Cardiac muscle cell (in vitro differentiated cells and primary cell): ENCODE measurements around the gene GABRR2. TPM values are rescaled to one million over a fixed set of nuclear protein-coding genes. Genes with fewer than 3 reads are reported as not detected.

Experiments used
- DNase-seq, 2 donors: peaks; one replicate each; pipeline versions ENCODE4 v3.0.0 to v3.0.0-alpha.2; 2010 to 2017; ENCODE audit warnings: low read depth in 1 of 2, low spot score in 1 of 2
- H3K27ac ChIP-seq: fragments of 200-600 bp; sonication (generic); 2 replicates; pipeline ENCODE4 v1.5.1; 2016
- H3K27me3 ChIP-seq: fragments of 200-600 bp; sonication (generic); 2 replicates; pipeline ENCODE4 v1.6.0; 2016; ENCODE audit warnings: control low read depth
- H3K36me3 ChIP-seq: fragments of 200-600 bp; sonication (generic); 2 replicates; pipeline ENCODE4 v1.5.1; 2016; ENCODE audit warnings: control low read depth
- H3K4me1 ChIP-seq: fragments of 200-600 bp; sonication (generic); 2 replicates; pipeline ENCODE4 v1.8.1; 2017; ENCODE audit warnings: low read depth, mild to moderate bottlenecking, mixed run types
- H3K4me3 ChIP-seq: fragments of 200-600 bp; sonication (generic); 2 replicates; pipeline ENCODE4 v1.5.1; 2016; ENCODE audit warnings: mild to moderate bottlenecking
- H3K9me3 ChIP-seq: fragments of 200-600 bp; sonication (generic); 2 replicates; pipeline ENCODE4 v1.5.1; 2017; ENCODE audit warnings: low read depth, mild to moderate bottlenecking, control low read depth
- CTCF ChIP-seq: IDR thresholded peaks from 2 replicates; pipeline ENCODE4 v1.5.1; 2012; ENCODE audit warnings: low read depth, mild to moderate bottlenecking, low read length
- polyA plus RNA-seq: library from polyadenylated mRNA; unstranded; fragments of >200 nt; fragmentation: Nextera tagmentation; extraction: Ambion mirVana; gene quantifications from 2 replicates; pipeline ENCODE4 v1.2.1, GENCODE V29; 2016
- total RNA-seq: library from RNA; depleted of rRNA; stranded (reverse); fragments of >200 nt; gene quantifications from 2 replicates; pipeline ENCODE4 v1.2.3, GENCODE V29; 2016

GABRR2 gene
- total and polyA plus RNA-seq, 2 experiments from 2014 or later: 0.50 to 0.83 TPM

- H3K27ac ChIP-seq: no peak overlapping the region
- H3K27me3 ChIP-seq: no peaks in the 10 kb centered on the region
Observed at GRCh38 chr6:89222712-89223039, 92.4 kb downstream of the GABRR2 start.

GRCh38 chr6:89221971-89222711, 93.0 kb downstream of the GABRR2 start:
- no peaks in the 10 kb centered on the region for H3K9me3 ChIP-seq
- no peak for TF ChIP-seq CTCF
- H3K36me3 ChIP-seq: no peaks in the 10 kb centered on the region
- H3K27me3 ChIP-seq: no peaks in the 10 kb centered on the region
- no peak overlapping the region for H3K27ac ChIP-seq
- peak in 1 of 2 donors; percentile 10 for DNase-seq
- no peaks in the 10 kb centered on the region for H3K4me1 ChIP-seq
- no peak overlapping the region for H3K4me3 ChIP-seq

More at GRCh38 chr6:89222712-89223039, 92.4 kb downstream of the GABRR2 start:
- DNase-seq: no peak
- Histone ChIP-seq H3K9me3 (no peaks in the 10 kb centered on the region), H3K4me1 (no peaks in the 10 kb centered on the region), H3K36me3 (no peaks in the 10 kb centered on the region), H3K4me3 (no peak overlapping the region)
- TF ChIP-seq CTCF: no peak

GRCh38 chr6:89221129-89221528, 94.0 kb downstream of the GABRR2 start:
- Histone ChIP-seq H3K36me3 (no peaks in the 10 kb centered on the region), H3K4me1 (no peaks in the 10 kb centered on the region), H3K27me3 (no peaks in the 10 kb centered on the region), H3K4me3 (no peak overlapping the region), H3K27ac (no peak overlapping the region), H3K9me3 (no peaks in the 10 kb centered on the region)
- DNase-seq: no peak
- no peak for TF ChIP-seq CTCF

- Histone ChIP-seq H3K36me3 (no peaks in the 10 kb centered on the region), H3K9me3 (no peaks in the 10 kb centered on the region), H3K27me3 (no peaks in the 10 kb centered on the region), H3K4me1 (no peaks in the 10 kb centered on the region), H3K27ac (no peak within 1 kb of the TSS), H3K4me3 (no peak within 1 kb of the TSS)
- no peak for DNase-seq
- TF ChIP-seq CTCF: no peak
Observed at GRCh38 chr6:89217299-89217910, 97.7 kb downstream of the GABRR2 start, which contains the start of gene GABRR1. Gene GABRR1, minus strand, starts transcription at chr6:89217358. Its CDS starts 36 bp downstream, at chr6:89217322.

GRCh38 chr6:89216411-89216810, 98.7 kb downstream of the GABRR2 start:
- no peak for TF ChIP-seq CTCF
- no peaks in the 10 kb centered on the region for H3K36me3 ChIP-seq

More at GRCh38 chr6:89216411-89216810, 98.7 kb downstream of the GABRR2 start:
- Histone ChIP-seq H3K4me1 (no peaks in the 10 kb centered on the region), H3K4me3 (no peak overlapping the region), H3K9me3 (no peaks in the 10 kb centered on the region), H3K27ac (no peak overlapping the region), H3K27me3 (no peaks in the 10 kb centered on the region)
- DNase-seq: no peak
